HT-29 (cell line): ENCODE data around the gene NCAPG2. TPM values are rescaled to one million over a fixed set of nuclear protein-coding genes. Genes with fewer than 3 reads are reported as not detected.

ENCODE experiments used
- DNase-seq: peaks from one replicate; pipeline ENCODE4 v3.0.0-alpha.2; 2015; ENCODE audit warnings: low spot score
- total RNA-seq: library from RNA; depleted of rRNA; stranded (reverse); fragments of >200 nt; shearing (Covaris generic); gene quantifications from 2 replicates; pipeline ENCODE4 v1.2.3, GENCODE V29; 2014

Gene NCAPG2
- total RNA-seq, 1 experiment from 2014 or later = 40.5 TPM

- DNase-seq = no peak
Observed at GRCh38 chr7:158734861-158735260, 30.3 kb upstream of the NCAPG2 start.

- no peak for DNase-seq
Observed at GRCh38 chr7:158733775-158734494, 29.3 kb upstream of the NCAPG2 start.

GRCh38 chr7:158733220-158733519, 28.6 kb upstream of the NCAPG2 start:
- no peak for DNase-seq

GRCh38 chr7:158732494-158733219, 28.1 kb upstream of the NCAPG2 start:
- no peak for DNase-seq

- DNase-seq = no peak
Observed at GRCh38 chr7:158731761-158732160, 27.2 kb upstream of the NCAPG2 start.

- DNase-seq = no peak
Observed at GRCh38 chr7:158730383-158731346, 26.1 kb upstream of the NCAPG2 start.

- DNase-seq = no peak
Observed at GRCh38 chr7:158729646-158730382, 25.2 kb upstream of the NCAPG2 start.

GRCh38 chr7:158728911-158729645, 24.5 kb upstream of the NCAPG2 start:
- no peak for DNase-seq

- no peak for DNase-seq
Observed at GRCh38 chr7:158727690-158728089, 23.1 kb upstream of the NCAPG2 start.

GRCh38 chr7:158726277-158726807, 21.7 kb upstream of the NCAPG2 start:
- no peak for DNase-seq

- DNase-seq = no peak
Observed at GRCh38 chr7:158725506-158725800, 20.8 kb upstream of the NCAPG2 start.

GRCh38 chr7:158724658-158725505, 20.3 kb upstream of the NCAPG2 start:
- DNase-seq = no peak

GRCh38 chr7:158723714-158724385, 19.2 kb upstream of the NCAPG2 start:
- no peak for DNase-seq

- no peak for DNase-seq
Observed at GRCh38 chr7:158723266-158723665, 18.7 kb upstream of the NCAPG2 start.

- no peak for DNase-seq
Observed at GRCh38 chr7:158722574-158723237, 18.1 kb upstream of the NCAPG2 start.

- DNase-seq = no peak
Observed at GRCh38 chr7:158720112-158720511, 15.5 kb upstream of the NCAPG2 start.

GRCh38 chr7:158716802-158717201, 12.2 kb upstream of the NCAPG2 start:
- no peak for DNase-seq

GRCh38 chr7:158710651-158711102, 6.1 kb upstream of the NCAPG2 start:
- DNase-seq = no peak

GRCh38 chr7:158707610-158708009, 3.0 kb upstream of the NCAPG2 start:
- no peak for DNase-seq
